Measurements from ENCODE around the gene ST8SIA6. TPM values are rescaled to one million over a fixed set of nuclear protein-coding genes. Genes with fewer than 3 reads are reported as not detected.
"Not testable (repeated sequence)": the region's sequence is repeated elsewhere in the genome, so short reads cannot be mapped to it uniquely, and the experiment has no call there.

The ST8SIA6 gene
- total RNA-seq, 2 donors from 2014 or later, result not detected

DNA sequence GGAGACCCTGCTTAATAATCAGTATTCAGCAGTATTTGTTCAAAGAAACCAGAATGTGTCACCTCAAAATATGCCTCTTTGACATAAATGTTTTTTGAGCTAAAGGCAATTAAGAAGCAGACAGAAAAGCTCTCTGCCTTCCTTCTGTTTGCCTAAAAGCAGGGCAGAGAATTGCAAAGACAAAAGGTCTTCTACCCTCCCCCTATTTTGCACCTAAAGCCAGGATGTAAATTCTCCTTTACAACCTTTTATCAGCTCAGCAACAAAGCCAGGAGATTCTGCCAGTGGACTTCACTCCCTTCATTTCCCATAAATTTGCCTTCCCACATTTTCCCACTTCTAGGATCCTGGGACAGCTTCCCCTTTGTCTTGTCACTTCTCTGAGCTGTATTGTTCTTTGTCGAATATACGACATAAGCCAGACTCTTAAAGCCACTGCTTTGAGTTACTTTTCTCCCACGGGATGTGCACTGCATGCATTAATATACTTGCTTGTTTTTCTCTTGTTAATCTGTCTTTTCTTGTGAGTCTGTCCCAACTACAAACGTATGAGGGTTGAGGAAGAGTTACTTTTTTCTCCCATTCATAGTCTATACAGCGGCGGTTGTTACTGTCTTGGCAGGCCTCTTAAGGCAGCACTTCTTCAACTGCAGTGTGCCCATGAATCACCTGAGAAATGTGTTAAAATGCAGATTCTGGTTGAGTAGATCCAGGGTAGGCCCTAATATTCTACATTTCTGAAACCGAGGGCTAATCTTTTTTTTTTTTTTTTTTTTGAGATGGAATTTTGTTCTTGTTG is 48.2 kb downstream of the ST8SIA6 start:
- H3K9me3 ChIP-seq, result no peaks in the 10 kb centered on the region
- no peaks in the 10 kb centered on the region for H3K27me3 ChIP-seq
- intact Hi-C loops (cut with DNase I), result no loop called here
- TF ChIP-seq, protein P1, sequence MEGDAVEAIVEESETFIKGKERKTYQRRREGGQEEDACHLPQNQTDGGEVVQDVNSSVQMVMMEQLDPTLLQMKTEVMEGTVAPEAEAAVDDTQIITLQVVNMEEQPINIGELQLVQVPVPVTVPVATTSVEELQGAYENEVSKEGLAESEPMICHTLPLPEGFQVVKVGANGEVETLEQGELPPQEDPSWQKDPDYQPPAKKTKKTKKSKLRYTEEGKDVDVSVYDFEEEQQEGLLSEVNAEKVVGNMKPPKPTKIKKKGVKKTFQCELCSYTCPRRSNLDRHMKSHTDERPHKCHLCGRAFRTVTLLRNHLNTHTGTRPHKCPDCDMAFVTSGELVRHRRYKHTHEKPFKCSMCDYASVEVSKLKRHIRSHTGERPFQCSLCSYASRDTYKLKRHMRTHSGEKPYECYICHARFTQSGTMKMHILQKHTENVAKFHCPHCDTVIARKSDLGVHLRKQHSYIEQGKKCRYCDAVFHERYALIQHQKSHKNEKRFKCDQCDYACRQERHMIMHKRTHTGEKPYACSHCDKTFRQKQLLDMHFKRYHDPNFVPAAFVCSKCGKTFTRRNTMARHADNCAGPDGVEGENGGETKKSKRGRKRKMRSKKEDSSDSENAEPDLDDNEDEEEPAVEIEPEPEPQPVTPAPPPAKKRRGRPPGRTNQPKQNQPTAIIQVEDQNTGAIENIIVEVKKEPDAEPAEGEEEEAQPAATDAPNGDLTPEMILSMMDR (IDR thresholded peaks at IDR 0.05), result no peak
- H3K4me3 ChIP-seq, result no peak overlapping the region
- no peaks in the 10 kb centered on the region for H3K4me1 ChIP-seq
- no peaks in the 10 kb centered on the region for H3K36me3 ChIP-seq (replicated peaks in 1 of 2; ENCODE audit: insufficient read depth in 1 of 2, low read depth in 2 of 2)
- DNase-seq (no peak), ATAC-seq (no peak)
- H3K27ac ChIP-seq, result no peak overlapping the region
- WGBS, 2 donors, result 78 to 82% methylated on average over 7 of the region's 7 CpGs

DNA sequence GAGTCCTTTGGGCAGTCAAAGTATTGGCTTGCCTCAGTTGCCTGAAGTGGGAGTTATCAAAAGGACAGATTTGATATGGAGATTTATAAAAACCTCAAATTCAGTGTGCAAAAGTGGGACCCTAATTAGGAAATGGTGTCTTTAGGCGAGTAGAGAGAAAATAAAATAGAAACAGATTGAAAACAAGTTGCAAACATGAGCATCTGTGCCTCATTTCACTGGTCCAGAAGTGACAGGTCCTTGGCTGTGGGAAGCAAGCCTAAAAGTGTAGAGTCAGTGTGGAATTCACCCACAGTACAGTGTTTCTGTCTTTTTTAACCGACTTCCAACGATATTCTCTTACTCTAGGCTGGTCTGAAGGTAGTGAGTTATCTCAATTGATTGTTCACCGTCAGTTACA is 51.2 kb downstream of the ST8SIA6 start:
- TF ChIP-seq, protein P1 (IDR thresholded peaks at IDR 0.05), result no peak
- TF ChIP-seq POLR2A (IDR thresholded peaks at IDR 0.05), result no peak
- H3K4me1 ChIP-seq, result no peaks in the 10 kb centered on the region
- no peaks in the 10 kb centered on the region for H3K9me3 ChIP-seq
- H3K4me3 ChIP-seq, result no peak overlapping the region
- H3K36me3 ChIP-seq (replicated peaks in 1 of 2; ENCODE audit: insufficient read depth in 1 of 2, low read depth in 2 of 2), result no peaks in the 10 kb centered on the region
- no peaks in the 10 kb centered on the region for H3K27me3 ChIP-seq
- ATAC-seq (no peak), DNase-seq (no peak)
- WGBS, 2 donors, result 72 to 74% methylated on average over 4 of the region's 4 CpGs
- intact Hi-C loops (cut with DNase I), result no loop called here
- H3K27ac ChIP-seq, result no peak overlapping the region

DNA sequence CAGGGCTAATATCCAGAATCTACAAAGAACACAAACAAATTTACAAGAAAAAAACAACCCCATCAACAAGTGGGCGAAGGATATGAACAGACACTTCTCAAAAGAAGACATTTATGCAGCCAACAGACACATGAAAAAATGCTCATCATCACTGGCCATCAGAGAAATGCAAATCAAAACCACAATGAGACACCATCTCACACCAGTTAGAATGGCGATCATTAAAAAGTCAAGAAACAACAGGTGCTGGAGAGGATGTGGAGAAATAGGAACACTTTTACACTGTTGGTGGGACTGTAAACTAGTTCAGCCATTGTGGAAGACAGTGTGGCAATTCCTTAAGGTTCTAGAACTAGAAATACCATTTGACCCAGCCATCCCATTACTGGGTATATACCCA is 52.4 kb downstream of the ST8SIA6 start:
- H3K27me3 ChIP-seq; H3K4me3 ChIP-seq; H3K4me1 ChIP-seq; intact Hi-C loops (cut with DNase I); H3K36me3 ChIP-seq (replicated peaks in 1 of 2; ENCODE audit: insufficient read depth in 1 of 2, low read depth in 2 of 2); DNase-seq; ATAC-seq; H3K27ac ChIP-seq; H3K9me3 ChIP-seq: not testable (repeated sequence)
- WGBS, 2 donors, result 92 to 100% methylated on average over 2 of the region's 2 CpGs

DNA sequence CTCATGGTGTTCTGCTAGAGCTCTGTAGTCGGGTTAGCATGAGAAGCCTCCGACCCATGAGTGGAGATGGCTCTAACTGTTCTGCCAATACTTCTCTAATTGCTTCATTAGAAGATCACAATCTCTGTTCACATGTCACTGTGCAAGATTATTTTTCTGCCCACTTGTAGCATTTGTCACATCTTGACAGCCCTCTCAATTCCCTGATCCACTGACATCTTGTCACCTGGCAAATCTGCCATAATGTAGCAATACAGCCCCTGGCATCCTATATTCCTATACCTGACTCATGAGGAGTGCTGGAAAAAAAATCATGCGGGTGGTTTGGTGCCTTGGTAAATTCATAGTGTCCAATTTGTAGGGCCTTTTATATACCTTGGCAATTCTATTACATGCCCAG is 58.4 kb downstream of the ST8SIA6 start:
- H3K27ac ChIP-seq, result no peak overlapping the region
- WGBS, 2 donors, result 91 to 94% methylated on average over 3 of the region's 3 CpGs
- no peaks in the 10 kb centered on the region for H3K4me1 ChIP-seq
- intact Hi-C loops (cut with DNase I), result no loop called here
- no peaks in the 10 kb centered on the region for H3K36me3 ChIP-seq (replicated peaks in 1 of 2; ENCODE audit: insufficient read depth in 1 of 2, low read depth in 2 of 2)
- no peaks in the 10 kb centered on the region for H3K27me3 ChIP-seq
- DNase-seq (no peak), ATAC-seq (no peak)
- H3K4me3 ChIP-seq, result no peak overlapping the region
- no peaks in the 10 kb centered on the region for H3K9me3 ChIP-seq
- no peak for TF ChIP-seq POLR2A (IDR thresholded peaks at IDR 0.05)
- TF ChIP-seq, protein P1 (IDR thresholded peaks at IDR 0.05), result no peak

DNA sequence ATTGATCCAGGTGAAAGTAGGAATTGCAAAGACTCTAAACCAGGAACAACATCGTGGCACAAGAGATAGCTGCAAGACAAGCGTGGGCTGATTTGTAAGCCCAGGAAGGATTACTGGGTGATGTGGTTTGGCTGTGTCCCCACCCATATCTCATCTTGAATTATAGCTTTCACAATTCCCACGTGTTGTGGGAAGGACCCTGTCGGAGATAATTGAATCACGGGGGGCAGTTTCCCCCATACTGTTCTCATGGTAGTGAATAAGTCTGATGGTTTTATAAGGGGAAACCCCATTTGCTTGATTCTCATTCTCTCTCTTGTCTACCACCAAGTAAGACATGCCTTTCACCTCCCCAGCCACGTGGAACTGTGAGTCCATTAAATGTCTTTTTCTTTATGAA is 59.5 kb downstream of the ST8SIA6 start:
- Histone ChIP-seq H3K36me3 (replicated peaks in 1 of 2; ENCODE audit: insufficient read depth in 1 of 2, low read depth in 2 of 2) (no peaks in the 10 kb centered on the region), H3K27me3 (no peaks in the 10 kb centered on the region), H3K4me3 (no peak overlapping the region), H3K4me1 (peaks cover 4% of the 10 kb centered on the region), H3K9me3 (no peaks in the 10 kb centered on the region), H3K27ac (no peak overlapping the region)
- intact Hi-C loops (cut with DNase I), result no loop called here
- ATAC-seq (no peak), DNase-seq (no peak)
- TF ChIP-seq POLR2A (IDR thresholded peaks at IDR 0.05), result no peak
- TF ChIP-seq, protein P1 (IDR thresholded peaks at IDR 0.05), result no peak
- 66 to 68% methylated on average over 6 of the region's 6 CpGs for WGBS, 2 donors
